WTC11 (cell line): Measurements from ENCODE around the gene NPTX1.

Experiments
- CTCF ChIP-seq: fragments of 200-600 bp; IDR thresholded peaks from 2 replicates; pipeline ENCODE4 v1.8.0; 2022; ENCODE audit warnings: antibody characterized with exemption
- JUN ChIP-seq: sonication (generic); formaldehyde crosslinking; IDR thresholded peaks from 2 replicates; pipeline ENCODE4 v1.8.0; 2023; ENCODE audit warnings: mild to moderate bottlenecking, missing genetic modification reagents
- MLX ChIP-seq: sonication (generic); formaldehyde crosslinking; IDR thresholded peaks from 2 replicates; pipeline ENCODE4 v1.8.1; 2023; ENCODE audit warnings: mild to moderate bottlenecking, missing genetic modification reagents, moderate library complexity
- ZBTB21 ChIP-seq: sonication (generic); formaldehyde crosslinking; IDR thresholded peaks from 2 replicates; pipeline ENCODE4 v1.8.1; 2023; ENCODE audit warnings: mild to moderate bottlenecking, missing genetic modification reagents, borderline replicate concordance
- TF ChIP-seq, protein P1 (sequence below): sonication (generic); formaldehyde crosslinking; IDR thresholded peaks from 2 replicates; pipeline ENCODE4 v1.8.1; 2023; ENCODE audit warnings: mild to moderate bottlenecking, missing genetic modification reagents, moderate library complexity

DNA sequence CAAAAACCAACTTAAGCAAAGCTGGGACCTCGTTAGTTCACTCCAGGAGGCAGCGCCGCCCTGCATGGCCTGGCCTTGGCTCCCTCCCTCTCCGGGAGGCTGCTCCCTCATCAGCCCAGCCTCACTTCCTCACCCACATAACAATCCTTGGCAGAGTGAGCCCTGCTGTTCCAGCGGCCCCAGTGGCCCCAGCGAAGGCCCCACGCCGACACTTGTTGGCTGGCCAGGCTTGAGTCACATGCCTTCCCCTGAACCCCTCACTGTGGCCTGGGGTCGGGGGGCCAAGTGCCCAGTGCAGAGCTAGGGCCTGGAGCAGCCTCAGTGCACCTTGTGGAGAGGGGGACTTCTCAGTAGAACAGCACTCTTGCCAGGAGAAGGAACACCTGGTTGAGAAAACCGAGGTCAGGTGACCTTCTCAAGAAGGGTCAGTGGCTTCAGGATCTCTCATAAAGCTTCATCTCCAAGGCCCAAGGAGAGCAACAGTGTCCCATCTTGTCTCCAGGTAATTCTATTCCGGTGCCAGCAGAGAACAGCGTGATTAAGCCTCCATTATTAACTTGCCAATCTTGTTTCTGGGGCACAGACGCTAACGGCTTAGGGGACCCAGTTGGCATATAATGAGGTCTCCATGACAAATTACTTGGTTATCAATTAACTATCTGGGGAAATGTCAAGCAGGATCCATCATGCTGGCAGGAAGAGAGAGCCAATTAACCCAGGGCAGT is 34.6 kb downstream of the NPTX1 start:
- TF ChIP-seq, protein P1, sequence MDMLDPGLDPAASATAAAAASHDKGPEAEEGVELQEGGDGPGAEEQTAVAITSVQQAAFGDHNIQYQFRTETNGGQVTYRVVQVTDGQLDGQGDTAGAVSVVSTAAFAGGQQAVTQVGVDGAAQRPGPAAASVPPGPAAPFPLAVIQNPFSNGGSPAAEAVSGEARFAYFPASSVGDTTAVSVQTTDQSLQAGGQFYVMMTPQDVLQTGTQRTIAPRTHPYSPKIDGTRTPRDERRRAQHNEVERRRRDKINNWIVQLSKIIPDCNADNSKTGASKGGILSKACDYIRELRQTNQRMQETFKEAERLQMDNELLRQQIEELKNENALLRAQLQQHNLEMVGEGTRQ: no peak
- TF ChIP-seq MLX (no peak), CTCF (no peak), ZBTB21 (CRISPR knock-in tag) (no peak), JUN (CRISPR knock-in tag) (no peak)
